HUES48 (cell line): ENCODE data around the gene KRI1.

Source experiments
- H3K27ac ChIP-seq: one replicate; pipeline ENCODE4 v1.7.0; 2013; ENCODE audit warnings: low read depth, low read length, inconsistent platforms
- H3K27me3 ChIP-seq: 2 replicates; pipeline ENCODE4 v1.6.1; 2013; ENCODE audit warnings: mild to moderate bottlenecking, low read length; ENCODE audit not compliant: control insufficient read depth, insufficient read depth
- H3K36me3 ChIP-seq: 2 replicates; pipeline ENCODE4 v1.6.1; 2013; ENCODE audit warnings: low read length; ENCODE audit not compliant: control insufficient read depth, insufficient read depth
- H3K4me1 ChIP-seq: 2 replicates; pipeline ENCODE4 v1.6.1; 2013; ENCODE audit warnings: mild to moderate bottlenecking, low read length; ENCODE audit not compliant: control insufficient read depth, insufficient read depth
- H3K4me3 ChIP-seq: 2 replicates; pipeline ENCODE4 v1.5.1; 2013; ENCODE audit warnings: mild to moderate bottlenecking, low read depth, low read length
- H3K9ac ChIP-seq: 2 replicates; pipeline ENCODE4 v1.6.1; 2013; ENCODE audit warnings: mild to moderate bottlenecking, low read depth, low read length, moderate library complexity
- H3K9me3 ChIP-seq: 2 replicates; pipeline ENCODE4 v1.6.1; 2013; ENCODE audit warnings: low read length; ENCODE audit not compliant: control insufficient read depth, insufficient read depth

The KRI1 gene

GRCh38 chr19:10517361-10517759 is 48.5 kb downstream of the KRI1 start, which contains the start of gene S1PR5:
Gene S1PR5, minus strand, starts transcription at chr19:10517447. Its CDS starts 2,436 bp downstream, at chr19:10515011.
- H3K4me1 ChIP-seq, result peaks cover 9% of the 10 kb centered on the region; the same call in 1 of the 2 replicates
- no peaks in the 10 kb centered on the region for H3K9me3 ChIP-seq
- no peak within 1 kb of the TSS for H3K9ac ChIP-seq
- peaks cover 71% of the 10 kb centered on the region for H3K27me3 ChIP-seq
- H3K27ac ChIP-seq, result no peak within 1 kb of the TSS
- H3K4me3 ChIP-seq, result peak within 1 kb of the TSS; percentile 78
- H3K36me3 ChIP-seq, result no peaks in the 10 kb centered on the region

GRCh38 chr19:10516671-10517286 is 49.0 kb downstream of the KRI1 start:
- Histone ChIP-seq H3K9me3 (no peaks in the 10 kb centered on the region), H3K4me3 (peak overlapping the region; percentile 78), H3K9ac (no peak overlapping the region), H3K27ac (no peak overlapping the region), H3K36me3 (no peaks in the 10 kb centered on the region), H3K4me1 (peaks cover 9% of the 10 kb centered on the region; the same call in 1 of the 2 replicates), H3K27me3 (peaks cover 71% of the 10 kb centered on the region)

GRCh38 chr19:10516064-10516385 is 49.8 kb downstream of the KRI1 start:
- H3K36me3 ChIP-seq, result no peaks in the 10 kb centered on the region
- H3K9ac ChIP-seq, result no peak overlapping the region
- H3K9me3 ChIP-seq, result no peaks in the 10 kb centered on the region
- H3K4me1 ChIP-seq, result peaks cover 9% of the 10 kb centered on the region; the same call in 1 of the 2 replicates
- peaks cover 71% of the 10 kb centered on the region for H3K27me3 ChIP-seq
- no peak overlapping the region for H3K27ac ChIP-seq
- no peak overlapping the region for H3K4me3 ChIP-seq

- Histone ChIP-seq H3K36me3 (no peaks in the 10 kb centered on the region), H3K4me1 (peaks cover 9% of the 10 kb centered on the region; the same call in 1 of the 2 replicates), H3K9me3 (no peaks in the 10 kb centered on the region), H3K27ac (no peak overlapping the region), H3K4me3 (peak overlapping the region; percentile 56), H3K27me3 (peaks cover 71% of the 10 kb centered on the region), H3K9ac (0 out of 2 replicates have a peak overlapping the region, but pooled peaks have one; percentile 5)
Observed at GRCh38 chr19:10514211-10515145, 51.3 kb downstream of the KRI1 start.

- Histone ChIP-seq H3K4me3 (no peak overlapping the region), H3K36me3 (no peaks in the 10 kb centered on the region), H3K27me3 (peaks cover 58% of the 10 kb centered on the region), H3K9me3 (no peaks in the 10 kb centered on the region), H3K9ac (no peak overlapping the region), H3K27ac (no peak overlapping the region), H3K4me1 (peaks cover 9% of the 10 kb centered on the region; the same call in 1 of the 2 replicates)
Observed at GRCh38 chr19:10513223-10513622, 52.6 kb downstream of the KRI1 start.

GRCh38 chr19:10510301-10510802 is 55.5 kb downstream of the KRI1 start:
- peaks cover 29% of the 10 kb centered on the region for H3K27me3 ChIP-seq
- no peaks in the 10 kb centered on the region for H3K9me3 ChIP-seq
- H3K27ac ChIP-seq, result no peak overlapping the region
- H3K4me1 ChIP-seq, result peaks cover 3% of the 10 kb centered on the region; the same call in 1 of the 2 replicates
- no peak overlapping the region for H3K9ac ChIP-seq
- H3K36me3 ChIP-seq, result no peaks in the 10 kb centered on the region
- H3K4me3 ChIP-seq, result no peak overlapping the region

GRCh38 chr19:10508707-10509106 is 57.1 kb downstream of the KRI1 start:
- no peaks in the 10 kb centered on the region for H3K4me1 ChIP-seq
- H3K27ac ChIP-seq, result no peak overlapping the region
- H3K36me3 ChIP-seq, result no peaks in the 10 kb centered on the region

GRCh38 chr19:10508036-10508435 is 57.8 kb downstream of the KRI1 start:
- Histone ChIP-seq H3K36me3 (no peaks in the 10 kb centered on the region), H3K27ac (no peak overlapping the region)

More at GRCh38 chr19:10508707-10509106, 57.1 kb downstream of the KRI1 start:
- Histone ChIP-seq H3K27me3 (peaks cover 13% of the 10 kb centered on the region), H3K9me3 (no peaks in the 10 kb centered on the region), H3K4me3 (no peak overlapping the region), H3K9ac (no peak overlapping the region)

GRCh38 chr19:10505583-10506229 is 60.1 kb downstream of the KRI1 start:
- Histone ChIP-seq H3K27ac (no peak overlapping the region), H3K27me3 (no peaks in the 10 kb centered on the region), H3K4me1 (peaks cover 4% of the 10 kb centered on the region), H3K4me3 (no peak overlapping the region), H3K9ac (no peak overlapping the region), H3K36me3 (no peaks in the 10 kb centered on the region), H3K9me3 (no peaks in the 10 kb centered on the region)

More at GRCh38 chr19:10508036-10508435, 57.8 kb downstream of the KRI1 start:
- H3K9ac ChIP-seq, result no peak overlapping the region
- H3K9me3 ChIP-seq, result no peaks in the 10 kb centered on the region
- H3K4me3 ChIP-seq, result no peak overlapping the region
- H3K27me3 ChIP-seq, result peaks cover 6% of the 10 kb centered on the region
- no peaks in the 10 kb centered on the region for H3K4me1 ChIP-seq
